Left cardiac atrium (tissue), 4 donors: ENCODE measurements around the gene C3orf33. TPM values are rescaled to one million over a fixed set of nuclear protein-coding genes. Genes with fewer than 3 reads are reported as not detected.

Experiments
- ATAC-seq, 2 donors: fragments of 200-7000 bp; cut with Tn5 transposase; one replicate each; pipeline ENCODE4 v1.9.1; 2020; ENCODE audit warnings: mild to moderate bottlenecking in 2 of 2, moderate library complexity in 2 of 2
- DNase-seq: peaks from one replicate; pipeline ENCODE4 v3.0.0-alpha.2; 2020
- intact Hi-C, 2 donors: fragments of 100-400 bp; cut with DNase I; formaldehyde crosslinking; loops; one replicate each; pipeline versions ENCODE4 v1.14.1 to v1.15.1; 2022 to 2023
- total RNA-seq, 2 donors: library from RNA; stranded (reverse); fragmentation: NEBNext Ultra II Directional; extraction: Animal tissue kit (Norgen Biotek cat#: 25700); gene quantifications; one replicate each; pipeline ENCODE4 v1.2.1, GENCODE V29; 2021
- donor health status: DM: no; HTN: yes; CAD: no.
- donor health status: DM: no; HTN: yes; CAD: no; lungs with severe emphysema.
- donor health status: DM: yes; HTN: yes; CAD: no.
- donor health status: Dilated cardiomyopathy.

Gene C3orf33
- total RNA-seq, 2 donors from 2014 or later = 5.5 to 6.9 TPM

- ATAC-seq = peak in 1 of 2 donors; percentile 14
These were observed 60.1 kb downstream of the C3orf33 start for GRCh38 chr3:155745795-155746550.

GRCh38 chr3:155744626-155745324 lies 61.3 kb downstream of the C3orf33 start, which contains the start of gene PLCH1:
PLCH1 (minus strand) TSS chr3:155745071; CDS start chr3:155704224, 40,847 bp downstream.
- intact Hi-C loops = loop anchor here in 1 of 2 donors (5.0 kb wide), 1 partner anchor 113 kb away; no protein-coding TSS in a partner anchor
- DNase-seq = peak; percentile 62
- peak; percentile 86 to 90 for ATAC-seq

More at GRCh38 chr3:155745795-155746550, 60.1 kb downstream of the C3orf33 start:
- intact Hi-C loops = loop anchor here in 1 of 2 donors (5.0 kb wide), 1 partner anchor 111 kb away; no protein-coding TSS in a partner anchor
- peak; percentile 22 for DNase-seq

DNA sequence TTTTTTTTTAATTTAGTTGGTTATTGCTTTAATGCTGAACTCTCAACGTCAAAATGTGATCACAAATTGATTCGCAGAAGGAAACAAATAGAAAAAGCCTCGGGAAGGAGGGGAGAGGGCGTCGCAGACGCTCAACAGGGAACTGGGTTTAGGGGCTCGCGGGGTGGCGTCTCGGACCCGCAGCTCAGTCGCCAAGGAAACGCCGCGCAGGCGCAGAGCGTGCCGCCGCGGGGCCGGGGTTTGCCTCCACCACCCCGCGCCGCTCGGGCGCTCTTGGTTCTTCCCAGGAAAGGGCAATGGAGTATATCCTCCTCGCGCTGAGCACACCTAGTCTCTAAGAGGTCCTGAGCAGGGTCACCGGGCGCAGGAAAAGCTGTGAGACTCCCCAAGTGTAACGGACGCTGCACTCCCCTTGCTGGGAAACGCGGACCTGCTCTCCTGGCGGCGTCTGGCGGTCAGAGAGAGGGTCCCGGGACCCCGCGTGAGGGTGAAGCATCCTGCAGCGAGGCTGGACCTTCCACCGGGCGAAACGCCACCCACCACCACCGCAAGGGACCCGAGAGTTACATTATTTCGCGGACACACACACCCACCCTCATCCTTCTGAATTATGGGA lies 62.0 kb downstream of the C3orf33 start:
- DNase-seq (peak; percentile 50), ATAC-seq (peak; percentile 74 to 81)
- intact Hi-C loops = no loop called here

DNA sequence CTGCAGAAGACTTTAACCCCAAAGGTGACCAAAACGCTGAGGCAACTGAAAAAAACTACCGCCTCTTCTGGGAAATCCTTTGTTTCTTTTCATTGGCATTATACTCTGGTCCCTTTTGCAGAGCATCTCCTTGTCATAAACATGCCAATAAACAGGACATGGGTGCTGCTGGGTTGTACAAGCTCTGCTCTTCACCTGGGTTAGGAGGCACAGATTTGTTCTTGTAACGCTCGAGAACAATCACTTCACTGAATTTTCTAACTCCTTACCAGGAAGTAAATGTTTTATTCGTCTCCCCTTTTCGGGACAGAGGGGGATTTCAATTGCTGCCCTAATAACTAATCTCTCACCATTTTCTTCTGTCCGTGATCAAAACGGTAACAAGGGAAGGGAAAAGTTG lies 62.5 kb downstream of the C3orf33 start:
- intact Hi-C loops = no loop called here
- no peak for DNase-seq
- ATAC-seq = no peak

DNA sequence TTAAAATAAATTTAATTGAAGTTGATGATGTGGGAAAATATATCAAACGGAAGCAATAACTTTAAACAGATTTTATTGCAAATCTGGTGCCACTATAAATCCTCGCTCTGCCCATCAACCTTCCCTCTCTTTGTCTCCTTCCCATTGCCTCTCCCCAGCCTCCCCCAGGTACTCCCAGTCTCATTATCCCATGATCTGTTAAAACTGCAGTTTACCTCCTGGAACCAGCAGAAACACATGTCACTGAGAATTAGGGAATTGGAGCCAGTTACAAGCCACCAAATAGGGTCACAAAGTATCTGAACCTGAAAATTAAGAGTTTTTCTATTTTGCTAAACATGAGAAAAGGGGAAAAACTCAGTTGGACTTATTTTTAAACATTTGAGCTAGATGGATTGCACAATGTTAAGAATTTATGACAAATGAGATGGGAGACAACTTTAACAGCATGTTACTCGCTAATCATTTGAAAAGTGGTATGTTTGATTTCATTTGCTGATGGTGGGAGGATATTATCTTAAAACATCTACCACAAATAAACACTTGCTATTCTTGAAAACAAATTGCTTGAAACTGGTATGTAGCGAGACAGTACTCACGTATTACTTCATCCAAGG lies 63.6 kb downstream of the C3orf33 start:
- intact Hi-C loops = no loop called here
- no peak for ATAC-seq
- DNase-seq = no peak

DNA sequence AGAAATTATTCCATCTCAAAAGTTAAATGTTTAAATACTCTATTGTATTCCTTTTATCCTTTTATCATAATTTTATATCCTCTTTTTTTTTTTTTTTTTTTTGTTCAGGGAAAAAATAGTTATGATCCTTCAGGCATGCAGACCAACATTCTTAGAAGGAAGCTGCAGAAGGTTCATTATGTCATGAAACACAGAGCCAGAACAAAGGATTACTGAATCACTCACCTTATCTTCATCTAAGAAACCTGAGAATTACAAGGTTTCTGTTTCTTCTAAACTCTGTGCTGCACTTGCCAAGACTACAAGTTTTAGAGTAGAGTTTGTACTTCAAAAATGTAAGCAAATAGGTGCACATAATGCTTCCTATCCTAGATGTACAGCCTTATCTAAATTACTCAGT lies 64.5 kb downstream of the C3orf33 start:
- intact Hi-C loops = no loop called here
- DNase-seq (no peak), ATAC-seq (no peak)

GRCh38 chr3:155741101-155741500 lies 65.0 kb downstream of the C3orf33 start:
- DNase-seq = no peak
- intact Hi-C loops = no loop called here
- ATAC-seq = no peak

GRCh38 chr3:155739154-155739553 lies 66.9 kb downstream of the C3orf33 start:
- ATAC-seq = no peak
- intact Hi-C loops = no loop called here
- no peak for DNase-seq

GRCh38 chr3:155738580-155739076 lies 67.5 kb downstream of the C3orf33 start:
- DNase-seq (no peak), ATAC-seq (no peak)
- intact Hi-C loops = no loop called here

- DNase-seq = no peak
- no peak for ATAC-seq
- intact Hi-C loops = no loop called here
These were observed 68.1 kb downstream of the C3orf33 start for GRCh38 chr3:155737844-155738460.

DNA sequence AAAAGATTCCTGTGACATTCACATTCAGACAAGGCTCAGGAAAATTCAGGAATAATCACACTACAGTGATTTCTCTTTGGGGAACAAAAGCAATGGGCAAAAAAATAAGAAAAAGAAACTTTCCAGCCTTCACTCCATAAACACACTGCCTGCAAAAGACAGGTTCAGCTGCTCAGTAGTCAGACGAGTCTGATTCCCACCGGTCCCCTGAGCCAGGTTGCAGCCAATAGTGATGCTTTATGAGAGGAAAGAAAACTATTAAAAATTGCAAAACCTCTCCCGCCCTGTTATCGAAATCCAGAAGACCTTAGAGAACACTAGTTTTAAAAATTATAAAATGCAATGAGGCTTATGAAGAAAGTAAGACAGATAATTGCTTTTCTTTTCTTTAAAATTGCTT lies 69.7 kb downstream of the C3orf33 start:
- intact Hi-C loops = no loop called here
- ATAC-seq (no peak), DNase-seq (no peak)

DNA sequence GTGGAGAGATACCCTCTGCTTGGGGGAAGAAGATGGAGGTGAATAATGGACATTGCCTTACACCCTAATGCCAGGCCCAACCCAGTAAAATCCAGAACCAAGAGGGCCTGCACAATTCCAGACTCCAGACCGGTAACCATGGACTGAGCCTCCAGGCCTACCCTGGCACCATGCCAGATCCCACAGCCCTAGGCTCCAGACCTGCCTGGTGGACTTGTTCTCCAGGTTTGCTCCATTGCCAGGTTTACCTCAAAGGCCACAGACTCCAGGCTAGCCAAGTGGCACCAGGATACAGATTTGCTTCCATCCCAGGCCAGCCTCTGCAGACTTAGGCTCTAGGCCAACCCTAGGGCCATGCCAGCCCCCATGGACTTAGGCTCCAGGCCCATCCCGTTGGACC lies 75.2 kb downstream of the C3orf33 start:
- intact Hi-C loops = no loop called here
- no peak for ATAC-seq
- DNase-seq = no peak

GRCh38 chr3:155727836-155728235 lies 78.2 kb downstream of the C3orf33 start:
- ATAC-seq (no peak), DNase-seq (no peak)
- intact Hi-C loops = no loop called here

DNA sequence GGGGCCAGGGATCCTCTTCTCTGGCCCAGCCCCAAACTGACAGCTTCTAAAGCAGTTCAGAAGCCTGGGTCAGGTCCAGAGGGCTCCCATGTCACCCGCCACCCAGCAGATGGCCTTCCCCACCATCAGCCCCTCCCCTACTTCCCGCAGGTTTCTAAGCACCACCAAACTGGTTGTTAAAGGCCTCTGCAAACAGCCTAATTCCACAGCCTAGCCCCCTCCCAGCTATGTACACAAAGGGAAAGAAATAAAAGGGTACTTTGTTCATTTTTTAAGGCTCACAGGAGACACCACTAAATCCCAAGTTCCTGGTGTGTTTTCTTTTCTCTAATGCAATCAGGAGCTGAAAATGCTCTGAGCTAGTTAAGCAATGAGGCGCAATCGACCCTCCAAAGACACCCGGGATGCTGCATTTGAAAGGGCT lies 91.8 kb downstream of the C3orf33 start:
- intact Hi-C loops = no loop called here
- no peak for ATAC-seq
- no peak for DNase-seq

Other genes starting within 250 kb of the C3orf33 start
- 1 to 10 TPM in 1 of 2 donors, under 1 TPM in 1; 0.39 to 1.3 TPM for gene PLCH1, start 61.2 kb downstream of the C3orf33 start, total RNA-seq
- 10 to 100 TPM; 20.4 to 26.6 TPM for gene SLC33A1, start 48.1 kb upstream of the C3orf33 start, total RNA-seq
- 10 to 100 TPM; 29.3 to 39.6 TPM for gene GMPS, start 64.4 kb upstream of the C3orf33 start, total RNA-seq